ENCODE measurements around the gene FOXP1.

FOXP1 gene

DNA sequence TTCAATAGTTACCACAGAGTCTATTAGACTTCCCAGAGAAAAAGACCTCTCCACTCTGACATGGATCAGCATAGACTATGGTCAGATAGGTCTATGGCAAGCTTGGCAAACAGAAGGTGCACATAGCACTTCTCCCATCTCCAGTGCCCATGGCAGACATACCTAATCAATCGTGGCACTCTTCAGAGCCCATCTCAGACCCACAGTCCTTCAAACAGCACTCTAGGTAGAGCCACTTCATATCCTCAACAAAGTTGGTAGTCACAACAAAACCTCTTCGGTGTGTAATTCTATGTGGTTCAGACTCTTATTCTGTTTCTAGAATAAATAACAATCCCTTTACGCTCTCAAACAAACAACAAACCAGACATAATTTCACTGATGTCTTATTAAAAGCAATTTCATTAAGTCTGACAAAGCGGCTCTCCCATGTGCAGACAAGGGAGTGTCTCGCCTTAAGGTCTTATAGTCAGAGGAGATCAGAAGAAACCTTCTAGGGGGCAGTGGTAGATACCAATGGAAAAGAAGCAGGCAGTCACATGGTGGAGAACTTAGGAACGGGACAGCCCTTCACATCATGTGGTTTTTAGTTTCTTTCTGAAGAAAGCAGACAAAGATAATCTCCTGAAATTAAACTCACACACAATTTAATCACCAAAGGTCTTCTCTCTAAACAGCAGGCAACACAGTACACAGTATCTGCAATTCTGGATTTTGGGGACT lies 483.4 kb downstream of the FOXP1 start:
- DNase-seq (ENCODE audit: low spot score) = no peak

DNA sequence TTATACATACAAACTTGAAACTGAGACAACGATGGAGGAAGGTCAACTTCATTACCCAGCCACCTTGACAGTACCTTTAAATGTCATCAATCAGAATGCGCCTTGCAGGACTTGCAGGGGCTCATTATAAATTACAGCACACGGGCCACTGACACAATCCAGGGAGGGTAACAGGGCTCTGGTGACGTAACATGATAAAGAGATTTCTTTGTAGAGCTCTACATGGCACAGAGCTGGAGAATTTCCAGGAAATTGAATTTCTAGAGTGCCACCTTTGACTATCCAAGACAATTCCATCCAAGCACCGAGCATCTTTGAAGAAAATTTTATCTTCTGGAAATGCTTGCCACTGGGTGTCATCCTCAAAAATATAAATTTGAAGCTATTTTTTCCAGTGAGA lies 486.0 kb downstream of the FOXP1 start:
- DNase-seq (ENCODE audit: low spot score) = no peak

DNA sequence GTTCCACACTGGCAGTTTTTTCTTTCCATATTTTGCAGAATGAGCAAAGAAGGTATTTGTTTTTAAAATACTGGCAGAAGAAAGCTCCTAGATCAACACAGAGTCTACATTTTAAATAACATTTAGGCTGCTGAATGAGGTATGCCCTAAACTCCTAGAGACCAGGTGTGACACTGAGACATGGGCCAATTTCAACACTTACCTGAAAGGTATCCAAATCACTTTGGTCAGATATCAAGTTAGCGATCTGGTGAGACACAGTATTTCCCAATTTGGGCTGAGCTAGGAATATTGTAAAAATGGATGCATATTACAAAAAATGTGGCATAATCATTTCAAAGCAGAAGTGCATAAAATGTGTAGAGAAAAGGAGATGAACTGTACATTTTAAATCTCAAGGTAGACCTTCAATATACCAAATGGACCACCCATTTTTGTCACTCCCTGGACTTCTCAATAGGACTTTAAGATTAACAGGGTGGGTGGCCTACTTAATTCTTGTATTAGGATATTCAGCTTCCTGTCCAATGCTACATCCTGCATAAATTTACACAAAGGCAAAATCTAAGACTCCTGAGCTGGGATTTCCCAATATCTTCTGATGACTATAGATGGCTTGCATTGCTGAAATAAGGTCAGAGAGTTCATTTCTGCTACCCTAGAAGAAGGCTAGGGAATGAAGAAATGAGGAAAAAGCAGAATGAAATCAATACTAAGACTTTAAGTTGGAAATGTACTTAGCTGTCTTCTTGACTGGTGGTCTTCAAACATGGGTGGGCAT lies 487.8 kb downstream of the FOXP1 start:
- no peak for DNase-seq (ENCODE audit: low spot score)

DNA sequence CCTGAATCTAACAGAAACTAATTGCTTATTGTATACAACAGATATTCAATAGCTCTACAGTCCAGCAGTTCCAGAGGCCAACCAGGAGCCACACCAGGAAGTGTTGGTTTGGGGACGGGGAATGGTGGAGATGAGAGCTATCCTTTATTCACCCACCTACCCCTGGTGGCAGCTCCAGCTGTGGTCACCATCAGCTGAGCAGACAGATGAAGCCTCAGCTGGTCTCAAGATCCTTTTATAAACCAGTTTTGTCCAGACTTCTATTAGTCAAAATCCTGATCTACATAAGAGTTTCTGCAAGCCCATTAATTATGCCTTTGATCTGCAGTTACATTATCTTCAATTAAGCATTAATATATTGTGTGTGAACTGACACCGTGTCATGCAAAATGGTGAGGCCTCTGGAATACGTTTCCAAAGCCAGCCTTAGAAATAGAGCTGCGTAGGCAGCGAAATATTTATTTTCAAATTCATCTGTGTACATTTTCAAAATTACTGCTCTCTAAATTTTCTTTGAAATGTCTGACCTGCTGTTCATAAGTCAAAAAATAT lies 488.8 kb downstream of the FOXP1 start:
- no peak for DNase-seq (ENCODE audit: low spot score)

DNA sequence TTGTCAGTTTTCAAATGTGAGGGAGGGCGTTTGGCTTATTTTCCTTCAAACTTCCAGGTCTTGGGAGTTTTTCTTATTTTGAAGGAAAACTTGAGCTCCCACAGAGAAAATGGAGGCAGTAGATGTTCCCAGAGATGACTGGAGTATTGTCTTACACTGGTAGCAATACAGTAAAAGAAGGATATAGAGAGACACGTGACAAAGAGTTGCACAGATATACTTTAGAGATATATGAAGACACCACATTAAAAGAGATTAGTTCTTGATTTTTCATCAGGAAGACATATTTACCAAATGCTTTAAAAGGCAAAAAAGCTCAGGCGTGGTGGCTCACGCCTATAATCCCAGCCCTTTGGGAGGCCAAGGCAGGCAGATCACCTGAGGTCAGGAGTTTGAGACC lies 490.9 kb downstream of the FOXP1 start:
- no peak for DNase-seq (ENCODE audit: low spot score)

DNA sequence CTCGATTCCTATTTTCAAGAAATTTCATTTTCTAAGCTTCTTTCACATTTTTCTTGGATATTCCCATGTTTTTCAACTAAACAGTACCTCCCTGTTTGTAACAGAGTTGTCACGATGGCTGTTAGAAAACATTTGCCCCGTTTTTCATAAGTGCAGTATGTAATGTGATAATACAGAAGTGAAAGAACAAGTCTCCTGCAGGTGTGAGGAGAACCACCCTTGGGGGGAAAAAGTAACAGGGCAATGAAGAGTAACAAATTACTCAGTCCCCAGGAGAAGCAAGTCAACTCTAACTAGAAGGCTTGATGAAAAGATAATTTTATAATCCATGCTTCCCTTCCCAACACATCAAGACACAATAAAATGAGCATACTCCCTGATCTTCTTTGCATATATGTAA lies 493.3 kb downstream of the FOXP1 start:
- no peak for DNase-seq (ENCODE audit: low spot score)

DNA sequence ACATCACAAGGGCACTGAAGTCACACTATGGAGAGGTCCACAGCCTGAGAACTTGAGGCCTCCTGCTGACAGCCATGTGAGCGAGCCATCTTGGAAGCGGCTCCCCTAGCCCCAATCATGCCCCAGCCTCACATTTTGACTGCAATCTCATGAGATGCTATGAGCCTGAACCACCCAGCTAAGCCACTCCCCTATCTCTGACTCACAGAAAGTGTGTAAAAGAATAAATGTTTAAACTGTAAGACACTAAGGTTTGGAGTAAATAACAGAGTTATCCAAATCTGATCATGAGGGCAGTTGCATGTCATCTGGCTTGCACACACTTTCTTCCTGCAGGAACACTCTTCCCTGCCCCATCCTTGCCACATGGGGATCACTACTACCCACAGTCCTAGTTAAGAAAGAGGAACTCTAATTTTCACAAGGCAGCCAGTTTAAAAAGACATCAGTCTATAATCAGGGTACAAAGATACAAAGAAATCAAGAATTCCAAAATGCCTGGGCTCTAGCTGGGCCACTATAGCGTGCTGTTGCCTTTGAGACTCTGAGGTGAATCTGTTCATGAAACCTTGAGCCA lies 494.2 kb downstream of the FOXP1 start:
- DNase-seq (ENCODE audit: low spot score) = peak; percentile 29

DNA sequence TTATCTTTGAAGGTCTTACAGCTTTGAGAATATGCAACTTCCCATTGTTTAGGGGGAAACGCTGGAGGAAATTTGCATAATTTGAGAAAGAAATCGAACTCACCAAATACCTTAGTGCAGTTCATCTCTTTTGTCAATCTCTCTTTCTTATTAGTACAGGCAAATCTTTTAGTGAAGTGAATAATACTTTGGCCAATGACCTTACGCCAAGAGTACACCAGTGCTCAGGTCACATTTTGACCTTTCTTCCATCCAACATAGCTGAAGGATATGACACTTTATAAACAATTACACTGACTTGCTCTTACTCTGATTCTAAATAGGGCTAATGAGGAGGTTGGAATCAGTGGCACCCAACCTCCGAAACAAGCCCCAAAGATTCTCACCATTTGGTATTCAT lies 494.8 kb downstream of the FOXP1 start:
- DNase-seq (ENCODE audit: low spot score) = no peak

DNA sequence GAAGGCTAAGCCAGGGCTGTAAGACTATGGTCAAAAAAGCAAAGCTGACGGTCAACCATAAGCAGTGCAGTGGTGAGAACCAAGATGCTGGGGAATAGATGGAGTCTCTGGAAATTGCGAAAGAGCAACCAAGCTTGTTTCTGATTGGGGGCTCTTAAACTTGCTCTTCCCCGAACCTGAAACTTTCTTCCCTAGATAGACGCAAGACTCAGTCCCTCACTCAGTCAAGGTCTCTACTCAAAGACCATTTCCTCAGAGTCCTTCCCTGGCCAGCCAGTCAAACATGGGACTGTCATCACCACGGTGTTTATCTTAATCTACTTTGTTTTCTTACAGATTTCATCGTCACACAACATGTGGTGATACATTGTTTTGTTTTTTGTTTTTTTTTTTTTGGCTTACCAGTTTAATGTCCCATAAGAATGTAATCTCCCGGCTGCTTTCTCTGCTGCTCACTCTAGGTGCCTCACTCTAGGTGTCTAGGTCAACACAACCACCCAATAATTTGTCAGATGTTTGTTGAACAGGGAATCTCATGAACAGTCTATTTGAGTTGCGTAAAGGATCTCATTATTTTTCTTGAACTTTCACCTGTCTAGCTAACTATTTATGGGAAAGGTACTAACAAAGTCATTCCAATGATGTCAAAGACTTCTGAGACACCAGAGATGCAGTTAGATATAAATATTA lies 495.4 kb downstream of the FOXP1 start:
- DNase-seq (ENCODE audit: low spot score) = no peak

DNA sequence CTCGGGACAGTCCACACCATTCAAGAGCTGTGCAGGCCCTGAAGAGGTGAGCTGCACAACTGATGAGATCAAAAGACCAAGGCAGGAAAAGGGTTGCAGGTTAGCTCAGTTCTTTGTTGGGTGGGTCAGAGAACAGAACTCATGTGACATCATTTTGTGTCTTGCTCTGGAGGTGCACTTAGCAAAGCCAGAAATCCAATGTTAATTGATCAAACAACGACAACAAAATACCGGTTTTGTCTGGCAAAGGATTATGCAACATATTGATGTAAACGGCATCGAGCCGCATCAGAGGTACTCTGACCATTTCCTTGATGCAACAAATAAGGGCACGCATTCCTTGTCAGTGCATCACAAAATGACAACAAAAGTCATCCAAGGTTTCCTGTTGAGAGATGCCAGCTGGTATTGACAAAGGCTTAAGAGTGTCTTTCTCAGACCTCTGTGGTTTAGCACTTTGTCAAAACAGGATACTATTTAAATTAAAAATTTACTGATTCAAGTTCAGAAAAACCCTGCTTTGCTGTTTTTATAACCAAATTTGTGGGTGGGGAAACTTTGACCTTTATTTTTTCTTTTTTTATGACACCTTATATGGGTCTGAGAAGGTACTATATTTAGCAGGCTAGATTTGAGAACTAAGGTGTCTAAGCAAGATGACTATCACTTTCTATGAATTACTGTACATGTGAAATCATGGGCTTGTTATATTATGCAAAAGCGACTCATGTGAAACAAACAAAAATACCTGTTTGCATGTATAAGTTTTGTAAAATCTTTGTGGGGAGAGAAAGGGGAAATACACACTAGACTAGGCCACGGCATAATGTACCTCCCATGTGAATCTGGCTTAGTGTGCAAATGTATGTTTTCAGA lies 496.1 kb downstream of the FOXP1 start:
- peak; percentile 73 for DNase-seq (ENCODE audit: low spot score)

DNA sequence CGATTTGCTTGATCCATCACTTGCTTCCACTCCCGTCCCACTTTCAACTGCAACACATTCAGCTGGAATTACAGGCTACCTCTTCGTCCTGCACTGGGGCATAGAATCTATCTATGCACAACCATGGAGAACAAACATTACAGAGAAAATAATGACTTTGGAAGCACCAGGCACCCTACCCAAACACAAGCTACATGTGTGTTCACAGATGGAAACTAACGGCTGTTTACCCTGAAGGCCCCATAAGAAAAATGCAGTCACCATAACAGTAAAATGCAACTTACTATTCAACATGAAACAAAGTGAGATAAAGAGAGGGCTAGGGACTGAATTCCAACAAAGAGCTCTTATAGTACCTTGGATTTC lies 496.8 kb downstream of the FOXP1 start:
- DNase-seq (ENCODE audit: low spot score) = no peak

DNA sequence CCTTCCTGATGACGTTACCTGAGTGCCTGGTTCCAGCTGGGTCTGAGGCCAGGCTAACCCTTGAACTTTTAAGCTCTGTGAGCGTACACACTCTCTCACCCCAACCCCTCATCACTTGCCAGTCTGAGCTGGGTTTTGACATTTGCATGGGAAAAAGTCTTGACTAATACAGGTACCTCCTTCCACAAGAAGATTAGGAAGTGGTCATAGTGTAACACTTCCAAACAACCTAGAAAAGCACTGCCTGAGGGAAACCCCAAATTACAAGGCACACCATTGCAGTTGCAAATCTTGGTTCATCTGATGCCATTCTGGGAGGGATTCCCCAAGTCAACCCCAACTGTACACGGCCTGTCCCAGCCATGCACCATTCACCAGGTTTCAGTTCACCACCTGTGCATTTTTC lies 499.8 kb downstream of the FOXP1 start:
- DNase-seq (ENCODE audit: low spot score) = no peak

DNA sequence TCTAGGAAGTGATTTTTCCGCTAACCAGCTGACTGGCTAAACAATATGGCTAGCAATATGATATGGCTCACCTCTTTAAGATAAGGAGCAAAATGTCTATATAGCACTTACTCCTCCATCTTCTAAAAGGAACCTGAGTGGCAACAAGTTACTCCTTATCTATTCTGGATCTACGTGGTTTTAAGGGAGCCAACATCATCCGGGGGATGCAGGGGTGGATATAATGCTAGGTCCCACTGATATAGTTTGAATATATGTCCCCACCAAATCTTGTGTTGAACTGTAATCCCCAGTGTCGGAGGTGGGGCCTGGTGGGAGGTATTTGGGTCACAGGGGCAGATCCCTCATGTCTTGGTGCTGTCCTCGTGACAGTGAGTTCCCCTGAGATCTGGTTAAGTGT lies 500.7 kb downstream of the FOXP1 start:
- DNase-seq (ENCODE audit: low spot score) = no peak

DNA sequence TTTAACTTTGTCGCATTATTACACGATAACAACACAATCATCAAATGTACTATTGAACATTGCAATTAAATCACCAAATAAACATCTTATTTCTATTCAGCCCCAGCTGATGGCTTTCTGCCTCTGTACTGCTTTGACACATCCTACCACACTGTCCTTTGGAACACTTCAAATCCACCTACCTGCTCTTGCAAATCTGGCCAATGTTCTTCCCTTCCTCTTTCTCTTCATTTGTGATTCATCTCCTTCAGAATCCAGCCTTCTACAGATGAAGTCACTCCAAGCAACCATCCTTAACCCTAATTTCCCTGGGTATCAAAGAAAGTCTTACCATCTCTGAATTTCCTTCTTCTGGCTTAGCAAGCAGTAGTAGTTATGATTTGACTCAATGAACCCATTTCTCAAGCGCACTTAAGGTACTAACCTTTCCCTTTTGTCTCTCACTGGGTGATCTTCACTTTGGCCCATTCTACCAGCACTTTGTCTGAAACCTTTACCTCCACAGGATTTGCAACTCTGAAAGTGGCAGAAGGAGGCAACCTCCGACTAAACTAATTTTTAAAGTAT lies 502.9 kb downstream of the FOXP1 start:
- DNase-seq (ENCODE audit: low spot score) = no peak

DNA sequence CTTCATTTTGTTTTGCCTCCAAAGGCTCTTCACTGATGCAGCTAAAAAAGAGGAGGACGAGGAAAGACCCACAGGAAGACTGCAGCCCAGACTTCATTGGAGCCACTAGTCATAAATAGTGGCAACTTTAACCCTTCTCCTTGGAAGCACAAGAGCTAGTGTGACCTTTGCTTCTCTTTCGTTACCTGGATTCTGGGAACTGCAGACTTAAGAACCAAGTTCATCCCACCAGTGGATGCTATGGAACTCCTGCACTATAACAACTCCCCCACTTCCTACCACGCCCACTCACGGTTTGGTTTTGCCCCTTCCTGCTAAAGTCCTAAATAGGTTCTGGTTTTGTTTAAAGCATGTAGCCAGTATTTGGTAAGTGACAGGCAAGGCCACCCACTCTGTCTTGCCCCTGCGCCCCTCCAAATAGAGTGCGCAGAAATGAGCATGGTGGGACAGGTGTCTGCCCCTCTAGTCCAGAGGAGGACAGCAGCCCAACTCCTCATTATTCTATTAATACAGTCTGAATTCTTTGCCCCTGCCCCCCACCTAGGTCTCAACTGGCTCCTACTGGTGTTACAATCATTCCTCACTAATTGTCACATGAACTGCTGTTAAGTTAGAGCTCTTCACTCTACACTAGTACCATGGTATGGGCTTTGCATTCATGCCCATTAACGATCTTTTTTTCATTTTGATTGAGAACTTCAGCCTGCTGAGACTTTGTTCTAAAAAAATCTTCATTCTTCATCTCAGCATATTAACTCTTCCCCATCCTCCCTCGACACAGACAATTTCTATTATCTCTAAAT lies 504.6 kb downstream of the FOXP1 start:
- DNase-seq (ENCODE audit: low spot score) = no peak

DNA sequence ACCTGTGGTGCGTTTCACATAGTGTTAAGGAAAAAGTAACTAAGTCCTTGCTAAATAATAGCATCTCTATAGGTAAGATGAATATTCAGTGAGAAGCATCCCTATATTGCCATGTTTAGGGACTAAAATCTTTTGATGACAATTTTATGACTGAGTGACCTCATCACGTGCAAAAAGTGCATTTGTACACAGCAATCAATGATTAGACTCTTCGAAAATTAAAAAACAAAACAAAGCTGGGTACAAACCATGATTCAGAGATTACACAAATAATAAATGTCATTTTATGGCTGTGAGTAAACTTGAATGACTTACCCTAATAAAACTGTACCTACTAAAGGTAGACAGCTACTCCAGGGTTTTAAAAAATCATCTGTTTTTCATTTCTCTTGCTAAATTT lies 505.3 kb downstream of the FOXP1 start:
- no peak for DNase-seq (ENCODE audit: low spot score)

DNA sequence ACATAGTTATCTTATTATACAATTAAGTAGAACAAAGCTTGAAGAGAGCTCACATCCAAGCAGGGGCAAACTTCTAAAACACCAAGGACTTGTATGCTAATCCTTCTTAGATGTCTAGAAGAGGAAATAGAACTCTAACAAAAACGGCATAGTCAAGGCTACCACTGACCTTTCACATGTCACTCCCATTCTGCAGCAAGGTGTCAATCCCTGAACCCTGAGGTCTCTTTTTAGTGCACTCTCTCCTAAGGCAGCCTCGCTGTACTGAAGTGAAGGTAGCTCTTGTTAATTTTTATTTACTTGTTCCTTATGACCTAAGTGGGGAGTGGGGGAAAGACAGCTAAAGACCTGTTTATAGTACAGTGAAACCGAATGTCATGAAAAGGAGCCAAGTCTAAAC lies 506.5 kb downstream of the FOXP1 start:
- DNase-seq (ENCODE audit: low spot score) = no peak

DNA sequence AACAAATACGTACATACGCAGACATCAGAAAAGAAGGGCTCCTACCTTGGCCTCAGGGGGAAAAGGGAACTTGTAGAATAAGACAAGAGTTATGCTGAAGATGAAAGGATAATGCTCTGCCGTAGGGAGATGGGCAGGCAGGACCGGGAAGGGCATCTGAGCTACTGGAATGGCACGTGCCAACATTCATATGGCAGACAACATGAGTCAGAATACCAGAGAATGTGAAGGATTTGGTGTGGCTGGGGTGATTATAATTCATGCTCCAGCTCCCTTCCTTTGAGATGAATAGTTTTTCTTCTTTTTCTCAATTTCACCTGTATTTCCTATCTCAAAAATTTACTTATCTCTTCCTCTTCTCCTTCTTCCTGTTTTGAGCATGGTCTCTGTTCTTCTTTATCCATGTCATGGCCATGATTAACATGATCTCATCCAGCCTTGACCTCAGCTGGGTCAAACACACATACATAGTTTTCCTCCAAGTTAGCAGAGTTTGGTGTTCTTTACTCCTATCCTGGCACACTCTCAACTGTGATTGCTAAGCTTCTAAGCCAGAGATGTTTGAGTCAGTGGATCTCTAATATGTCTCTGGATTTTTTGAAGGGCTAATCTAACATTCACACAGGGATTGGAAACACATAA lies 507.0 kb downstream of the FOXP1 start:
- DNase-seq (ENCODE audit: low spot score) = no peak

DNA sequence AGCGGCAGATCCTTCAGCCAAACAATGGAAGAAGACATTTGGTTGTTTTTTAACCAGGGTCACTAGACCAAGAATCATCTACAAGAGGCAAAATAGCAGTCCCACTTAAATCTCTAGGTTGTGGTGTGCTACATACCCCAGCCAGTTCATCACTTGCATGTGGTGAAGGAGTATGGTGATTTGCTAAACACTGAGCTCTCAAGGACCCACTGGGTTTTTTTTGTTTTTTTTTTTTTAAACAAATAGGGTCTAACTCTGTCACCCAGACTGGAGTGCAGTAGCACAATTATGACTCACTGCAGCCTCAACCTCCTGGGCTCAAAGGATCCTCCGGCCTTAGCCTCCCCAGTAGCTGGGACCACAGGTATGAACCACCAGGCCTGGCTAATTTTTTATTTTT lies 508.0 kb downstream of the FOXP1 start:
- DNase-seq (ENCODE audit: low spot score) = no peak

DNA sequence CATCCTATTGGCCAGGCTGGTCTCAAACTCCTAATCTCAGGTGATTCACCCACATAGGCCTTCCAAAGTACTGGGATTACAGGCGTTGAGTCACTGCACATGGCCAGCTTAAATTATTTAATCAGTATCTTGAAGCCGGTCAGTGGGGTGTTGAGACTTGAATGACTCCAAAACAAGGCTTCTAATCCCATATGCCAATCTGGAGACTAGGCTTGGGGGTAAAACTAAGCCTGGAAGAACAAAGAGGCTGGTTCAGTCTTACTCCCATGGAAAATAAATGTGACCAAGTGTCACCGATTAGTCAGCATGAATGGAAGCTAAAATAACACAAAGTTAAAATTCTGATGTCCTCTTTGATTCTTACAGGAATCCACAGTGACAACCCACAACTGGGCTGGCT lies 509.1 kb downstream of the FOXP1 start:
- no peak for DNase-seq (ENCODE audit: low spot score)

Measured in CD4-positive, alpha-beta T cell treated with Interleukin-2 at 100 ng/mL for 4 hours (primary cell).